Measurements from ENCODE around the gene VANGL2. TPM values are rescaled to one million over a fixed set of nuclear protein-coding genes. Genes with fewer than 3 reads are reported as not detected.

The VANGL2 gene
- 1 to 10 TPM in 1 of 4 donors, under 1 TPM in 2, not detected in 1; 0.44 to 1.4 (median 0.98) TPM for total RNA-seq

DNA sequence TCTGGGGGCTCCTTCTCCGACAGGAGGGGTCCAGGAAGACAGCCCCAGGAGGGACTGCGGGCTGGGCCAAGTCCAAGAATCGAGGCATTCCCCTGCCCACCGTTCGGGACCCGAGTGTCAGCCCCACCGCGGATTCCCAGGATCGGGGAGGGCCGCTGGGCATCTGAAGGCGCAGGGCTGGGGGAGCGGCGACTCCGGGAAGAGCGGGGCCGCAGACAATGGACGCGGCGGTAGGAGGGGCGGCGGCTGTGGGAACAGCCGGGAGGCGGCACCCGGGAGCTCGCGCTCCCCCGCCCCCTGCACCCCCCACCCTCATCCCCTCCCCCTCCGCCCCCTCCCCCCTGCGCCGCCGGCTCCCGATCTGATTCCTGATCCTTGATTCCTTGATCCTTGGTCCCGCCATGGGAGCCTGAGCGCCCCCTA lies at the start of gene VANGL2:
Gene VANGL2 (plus strand): TSS at position 342 of the 423 bp plus-strand sequence. CDS start 15,274 bp downstream, outside the sequence.
- TF ChIP-seq CTCF (IDR thresholded peaks at IDR 0.05; ENCODE audit: low read depth): no peak

DNA sequence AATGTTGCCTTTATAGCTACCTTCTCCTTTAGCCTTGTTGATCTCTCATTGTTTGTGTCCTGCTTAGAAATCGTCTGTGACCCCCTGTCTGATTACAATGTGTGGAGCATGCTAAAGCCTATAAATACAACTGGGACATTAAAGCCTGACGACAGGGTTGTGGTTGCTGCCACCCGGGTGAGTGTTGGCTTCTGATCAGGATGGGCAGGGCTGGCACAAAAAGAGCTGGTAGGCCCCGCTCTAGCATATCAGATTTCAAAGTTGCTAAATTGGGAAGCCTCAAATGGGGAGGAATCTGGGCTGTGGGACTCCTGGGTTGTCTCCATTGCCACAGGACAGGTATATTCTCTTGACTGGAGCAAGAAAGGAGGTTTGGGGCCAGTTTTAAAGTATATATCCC lies 48.7 kb upstream of the VANGL2 start:
- no peak for TF ChIP-seq CTCF (IDR thresholded peaks at IDR 0.05; ENCODE audit: low read depth)

- no peak for TF ChIP-seq CTCF (IDR thresholded peaks at IDR 0.05; ENCODE audit: low read depth)
Measured at GRCh38 chr1:160352555-160352954, 47.8 kb upstream of the VANGL2 start.

DNA sequence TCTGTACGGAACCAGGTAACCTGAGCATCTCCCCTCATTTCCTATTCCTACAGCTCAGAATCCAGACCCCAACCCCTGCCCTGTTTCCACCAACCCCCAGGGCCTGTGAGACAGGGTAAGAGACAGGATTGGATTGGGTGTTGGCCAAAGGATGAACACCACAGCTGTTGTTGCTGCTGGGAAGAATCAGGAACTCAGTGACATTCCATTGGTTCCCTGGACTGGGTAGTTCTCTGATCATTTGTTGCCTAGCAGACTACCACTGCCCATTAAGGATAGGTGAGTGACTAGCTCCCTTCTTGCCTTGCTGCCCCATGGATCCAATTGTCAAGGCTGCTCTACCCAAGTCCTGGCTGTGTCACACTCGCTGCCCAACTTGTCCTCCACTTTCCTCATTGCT lies 47.1 kb upstream of the VANGL2 start:
- no peak for TF ChIP-seq CTCF (IDR thresholded peaks at IDR 0.05; ENCODE audit: low read depth)

- TF ChIP-seq CTCF (IDR thresholded peaks at IDR 0.05; ENCODE audit: low read depth): no peak
Measured at GRCh38 chr1:160354388-160354985, 45.9 kb upstream of the VANGL2 start.

DNA sequence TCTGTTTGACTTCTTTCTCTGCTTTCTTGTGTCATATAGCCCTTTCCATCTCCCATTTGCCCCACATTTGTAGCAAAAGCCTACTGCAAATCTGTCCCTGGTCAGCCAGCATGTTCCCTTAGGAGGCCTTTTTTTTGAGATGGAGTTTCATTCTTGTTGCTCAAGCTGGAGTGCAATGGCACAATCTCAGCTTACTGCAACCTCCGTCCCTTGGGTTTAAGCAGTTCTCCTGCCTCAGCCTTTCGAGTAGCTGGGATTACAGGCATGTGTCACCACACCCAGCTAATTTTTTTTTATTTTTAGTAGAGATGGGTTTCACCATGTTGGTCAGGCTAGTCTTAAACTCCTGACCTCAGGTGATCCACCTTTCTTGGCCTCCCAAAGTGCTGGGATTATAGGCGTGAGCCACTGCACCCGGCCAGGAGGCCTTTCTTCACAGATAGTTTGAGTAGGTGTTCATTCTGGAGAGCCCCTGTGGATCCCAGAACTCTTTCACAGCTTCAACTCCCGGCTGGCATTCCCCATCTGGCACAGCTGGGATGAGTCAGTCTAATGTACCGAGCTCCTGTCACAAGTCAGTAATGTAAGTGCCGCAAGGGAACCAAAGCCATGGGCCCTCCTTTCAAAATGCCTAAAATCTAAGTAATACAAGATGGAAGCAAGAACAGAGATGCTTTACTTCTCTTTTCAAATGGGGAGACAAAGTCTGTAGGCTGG lies 42.9 kb upstream of the VANGL2 start:
- no peak for TF ChIP-seq CTCF (IDR thresholded peaks at IDR 0.05; ENCODE audit: low read depth)

DNA sequence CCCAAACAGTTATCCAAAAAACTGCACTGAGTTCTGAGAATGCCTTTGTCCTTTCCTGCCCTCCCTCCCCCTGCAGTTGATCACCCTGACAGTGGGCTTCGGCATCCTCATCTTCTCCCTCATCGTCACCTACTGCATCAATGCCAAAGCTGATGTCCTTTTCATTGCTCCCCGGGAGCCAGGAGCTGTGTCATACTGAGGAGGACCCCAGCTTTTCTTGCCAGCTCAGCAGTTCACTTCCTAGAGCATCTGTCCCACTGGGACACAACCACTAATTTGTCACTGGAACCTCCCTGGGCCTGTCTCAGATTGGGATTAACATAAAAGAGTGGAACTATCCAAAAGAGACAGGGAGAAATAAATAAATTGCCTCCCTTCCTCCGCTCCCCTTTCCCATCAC lies 42.3 kb upstream of the VANGL2 start:
- TF ChIP-seq CTCF (IDR thresholded peaks at IDR 0.05; ENCODE audit: low read depth): no peak

Data from subcutaneous adipose tissue (tissue), 4 donors.